AG20443 (cell line): Measurements from ENCODE around the gene SLC13A4.
"Not testable (repeated sequence)": the region's sequence is repeated elsewhere in the genome, so short reads cannot be mapped to it uniquely, and the experiment has no call there.

Source experiments
- DNase-seq: peaks from one replicate; pipeline ENCODE4 v3.0.0; 2012; ENCODE audit warnings: low spot score, mixed read lengths

Gene SLC13A4

DNA sequence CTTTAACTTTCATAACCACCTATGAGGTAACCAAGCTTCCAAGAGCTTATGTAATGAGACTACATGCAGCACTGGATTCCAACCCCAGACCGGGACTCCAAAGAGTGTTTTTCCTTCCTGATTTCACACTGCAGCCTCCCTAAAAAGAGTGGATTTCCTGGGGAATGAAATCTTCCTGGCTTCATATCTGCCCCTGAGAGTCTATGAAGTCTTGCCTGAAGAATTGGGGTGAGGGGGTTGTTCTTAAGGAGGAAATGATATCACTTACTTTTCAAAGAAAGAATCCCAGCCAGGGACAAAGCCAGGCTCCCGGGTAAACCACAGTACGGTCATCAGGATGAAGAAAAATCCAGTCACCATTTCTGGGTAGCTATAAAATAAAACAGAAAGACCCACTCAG lies 35.9 kb downstream of the SLC13A4 start:
- no peak for DNase-seq

DNA sequence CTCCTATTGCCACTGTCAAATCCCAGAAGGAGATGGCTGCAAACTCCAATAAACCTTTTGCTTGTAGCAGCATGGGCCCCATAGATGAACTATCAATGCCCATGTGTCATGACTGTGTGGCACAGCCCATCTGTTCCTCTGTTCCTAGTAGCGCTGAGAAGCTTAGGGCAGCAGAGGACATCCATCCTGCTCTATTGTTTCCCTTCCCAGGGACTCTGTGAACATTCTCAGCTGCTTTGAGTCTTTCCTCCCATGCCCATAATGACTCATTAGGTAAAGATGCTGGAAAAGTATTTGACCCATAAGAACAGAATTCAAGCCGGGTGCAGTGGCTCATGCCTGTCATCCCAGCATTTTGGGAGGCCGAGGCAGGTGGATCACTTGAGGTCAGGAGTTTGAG lies 37.4 kb downstream of the SLC13A4 start:
- peak; percentile 70 for DNase-seq

DNA sequence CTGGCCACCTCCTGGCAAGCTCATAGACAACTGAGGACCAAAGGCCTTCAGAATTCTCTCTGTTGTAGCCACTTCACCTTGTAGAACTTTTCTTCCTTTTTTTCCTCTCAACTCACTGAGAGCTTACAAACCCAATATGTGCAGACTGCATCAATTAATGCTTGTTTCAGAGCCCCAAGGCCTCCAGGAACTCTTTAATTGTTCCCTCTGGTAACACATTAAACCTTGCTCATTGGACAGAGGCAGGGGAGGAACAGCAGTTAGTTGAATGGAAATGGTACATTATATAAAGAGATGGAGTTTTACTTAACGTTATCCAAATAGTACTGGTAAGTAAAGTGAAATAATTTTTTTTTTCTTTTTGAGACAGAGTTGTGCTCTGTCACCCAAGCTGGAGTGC lies 40.5 kb downstream of the SLC13A4 start:
- DNase-seq = no peak

DNA sequence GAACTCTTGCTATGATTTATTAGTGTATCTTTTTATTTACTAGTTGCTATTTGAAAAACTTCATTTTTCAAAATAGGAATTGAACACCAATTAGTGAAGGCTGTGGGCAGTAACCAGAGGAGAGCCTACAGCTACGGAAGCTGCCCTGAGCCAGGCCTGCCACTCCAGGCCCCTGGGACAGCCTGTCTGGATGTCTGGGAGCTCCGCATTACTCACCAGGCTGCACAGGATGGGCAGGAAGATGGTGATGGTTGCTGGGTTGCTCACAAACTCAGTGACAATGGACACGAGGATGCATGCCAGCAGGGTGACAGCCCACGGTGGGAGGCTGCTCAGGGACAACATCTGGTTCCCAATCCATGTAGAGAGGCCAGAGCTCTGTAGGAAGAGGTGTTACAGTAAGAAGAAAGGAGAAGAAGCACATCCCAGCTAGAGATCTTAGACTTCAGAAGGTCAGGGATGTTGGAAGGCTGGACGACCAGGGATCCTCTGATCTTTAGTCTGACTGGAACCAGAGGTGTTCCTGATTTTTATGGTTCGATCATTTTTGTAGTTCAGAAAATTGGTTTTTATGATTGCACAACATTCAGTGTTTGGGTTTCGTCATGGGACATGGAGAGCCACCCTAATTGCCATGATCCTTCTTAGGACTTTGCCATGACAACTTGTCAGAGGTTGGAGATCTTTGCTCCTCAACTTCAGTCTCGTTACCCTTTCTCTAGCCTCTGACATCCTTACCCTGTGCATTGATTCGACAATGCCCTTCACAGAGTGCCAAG lies 42.5 kb downstream of the SLC13A4 start:
- DNase-seq = peak; percentile 52

DNA sequence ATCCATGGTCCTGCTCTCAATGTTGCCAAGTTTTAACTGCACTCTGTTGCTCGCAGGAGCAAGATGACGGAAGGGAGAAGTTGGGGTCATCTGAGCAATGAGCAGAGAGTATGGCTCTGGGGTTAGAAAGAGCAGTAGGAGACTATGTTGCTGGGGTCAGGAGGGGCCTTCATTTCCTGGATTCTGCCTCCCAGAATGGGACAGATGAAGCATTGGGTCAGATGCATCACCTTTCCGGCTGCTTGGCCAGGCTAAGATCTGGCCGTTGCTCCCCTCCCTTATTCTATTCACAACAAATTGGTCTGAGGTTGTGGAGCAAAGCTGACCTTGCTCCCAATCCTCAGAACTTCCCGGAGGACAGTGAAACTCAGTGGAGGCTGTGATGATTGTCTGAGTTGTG lies 43.3 kb downstream of the SLC13A4 start:
- no peak for DNase-seq

DNA sequence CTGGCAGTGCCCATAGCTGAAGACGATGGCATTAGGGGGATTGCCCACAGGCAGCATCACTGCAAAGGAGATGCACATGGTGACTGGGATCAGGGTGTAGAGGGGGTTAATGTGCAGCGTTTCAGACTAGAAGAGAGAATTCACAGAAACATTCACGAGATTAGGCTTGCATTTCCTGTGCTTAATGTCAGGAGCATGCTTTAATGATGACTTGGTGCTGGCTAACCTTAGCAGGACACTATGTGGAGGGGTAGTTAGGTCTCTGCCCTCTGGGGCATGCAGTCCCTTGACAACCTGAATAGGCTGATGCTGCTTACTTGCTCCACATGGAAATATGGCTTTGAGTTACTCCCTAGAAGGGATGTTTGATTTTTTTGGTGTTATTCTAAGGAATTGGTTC lies 43.9 kb downstream of the SLC13A4 start:
- DNase-seq = peak; percentile 38

DNA sequence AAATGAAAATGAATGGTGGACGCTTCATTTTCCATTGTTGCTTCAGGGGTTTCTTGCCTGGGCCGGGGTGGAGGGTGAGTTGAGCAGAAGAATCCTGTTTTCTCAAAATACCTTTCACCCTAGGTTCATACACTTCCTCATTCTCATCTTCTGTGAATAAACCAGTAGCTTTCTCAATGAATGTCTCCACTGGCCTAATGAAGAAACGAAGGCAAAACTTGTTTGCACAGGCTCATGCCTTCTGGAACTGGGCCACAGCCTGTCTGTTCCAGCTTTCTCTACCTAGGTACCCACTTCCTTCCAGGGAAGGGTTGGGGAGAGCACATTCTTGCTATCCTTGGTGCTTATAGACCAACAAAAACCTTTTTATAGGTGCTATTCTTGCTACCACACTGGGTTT lies 44.4 kb downstream of the SLC13A4 start:
- DNase-seq = no peak

DNA sequence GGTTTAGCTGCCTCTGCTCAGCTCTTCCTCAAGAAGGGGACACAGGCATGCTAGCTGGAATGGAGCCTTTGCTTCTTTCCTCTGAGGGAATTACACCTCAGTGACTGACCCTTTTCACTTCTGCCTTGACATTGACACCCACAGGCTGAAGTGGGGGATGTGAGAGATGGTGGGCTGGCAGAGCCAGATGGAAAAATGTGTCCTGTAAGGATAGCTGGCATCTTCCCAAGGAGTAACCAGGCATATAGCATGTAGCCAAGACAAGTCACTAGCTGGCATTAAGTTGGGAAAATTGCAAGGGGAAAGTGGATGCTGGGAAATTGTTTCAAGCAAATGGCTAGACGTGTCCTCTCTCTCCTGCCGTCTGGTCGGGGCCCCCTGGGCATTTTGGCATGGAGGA lies 45.8 kb downstream of the SLC13A4 start:
- no peak for DNase-seq

DNA sequence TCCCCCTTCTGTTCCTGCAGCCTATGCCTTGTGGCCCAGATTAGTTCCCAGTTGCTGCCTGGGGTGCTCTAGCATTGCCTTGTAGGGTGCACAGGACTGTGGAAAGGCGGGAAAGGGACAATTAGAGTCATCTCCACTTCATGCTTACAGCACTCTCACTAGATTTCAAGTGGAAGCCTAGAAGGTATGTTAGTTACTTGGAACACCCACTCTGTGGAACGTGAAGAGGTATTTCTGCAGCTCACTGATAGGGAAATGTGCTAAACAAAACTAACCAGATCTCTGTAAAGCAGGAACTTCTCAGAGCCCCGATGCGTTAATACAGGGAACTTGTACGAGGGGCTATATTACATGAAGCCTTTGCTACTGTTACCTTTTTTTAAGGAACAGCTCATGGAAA lies 46.2 kb downstream of the SLC13A4 start:
- no peak for DNase-seq

DNA sequence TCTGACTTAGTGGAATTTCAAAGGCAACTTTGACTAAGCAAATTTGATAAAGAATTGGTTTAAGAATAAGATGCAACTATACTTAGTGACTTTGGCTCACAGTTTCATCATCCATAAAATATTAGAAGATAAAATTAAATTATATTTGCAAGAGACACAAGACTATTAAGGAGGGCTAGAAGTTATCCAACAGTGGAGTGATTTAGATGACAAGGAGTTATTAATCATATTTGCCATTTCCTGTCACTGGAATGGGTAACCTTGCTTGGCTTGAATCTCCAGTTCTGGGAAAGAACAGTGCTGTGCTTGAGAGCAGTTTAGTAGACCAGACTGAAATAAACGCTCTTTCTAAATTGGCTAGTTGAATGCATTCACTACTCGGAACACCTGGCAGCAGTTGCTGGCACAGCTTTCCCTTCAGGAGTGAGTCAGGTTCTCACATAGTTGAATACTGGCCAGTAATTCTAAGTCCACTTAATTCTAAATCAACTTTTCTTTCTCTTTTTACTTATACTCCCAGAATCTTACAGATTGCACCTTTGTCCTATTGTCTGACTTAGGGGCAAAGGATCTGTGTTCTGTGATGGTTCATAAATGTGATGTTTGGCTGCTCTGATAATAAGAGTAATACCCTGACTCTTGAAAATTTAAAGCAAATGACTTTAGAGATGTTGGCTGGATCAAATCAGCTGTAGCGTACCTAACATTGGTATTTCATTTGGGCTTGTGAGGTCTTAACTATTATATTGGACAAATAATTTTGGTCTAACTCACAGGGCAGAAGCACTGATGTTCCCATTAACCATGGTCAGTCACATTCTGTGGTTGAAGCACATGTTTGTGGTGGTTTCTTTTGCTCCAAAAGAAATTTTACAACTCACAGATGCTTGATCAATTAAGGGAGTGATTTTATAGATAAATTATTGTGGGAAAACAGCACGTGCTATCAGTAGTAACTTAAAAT lies 49.1 kb downstream of the SLC13A4 start:
- DNase-seq = peak; percentile 41

DNA sequence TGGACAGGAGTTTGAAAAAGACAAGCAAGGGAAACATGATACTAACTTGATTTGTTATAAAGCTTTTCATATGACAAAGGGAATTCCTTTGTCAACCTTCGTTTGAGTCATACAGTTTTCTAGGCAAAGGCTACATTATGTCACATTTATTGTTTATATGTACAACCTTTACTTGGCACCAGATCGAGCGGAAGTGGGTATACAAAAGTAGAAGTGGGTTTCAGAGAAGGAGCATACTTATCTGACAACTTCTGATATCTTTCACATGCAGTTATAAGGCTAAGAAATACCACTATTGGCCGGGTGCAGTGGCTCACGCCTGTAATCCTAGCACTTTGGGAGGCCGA lies 54.7 kb downstream of the SLC13A4 start:
- DNase-seq = peak; percentile 29

DNA sequence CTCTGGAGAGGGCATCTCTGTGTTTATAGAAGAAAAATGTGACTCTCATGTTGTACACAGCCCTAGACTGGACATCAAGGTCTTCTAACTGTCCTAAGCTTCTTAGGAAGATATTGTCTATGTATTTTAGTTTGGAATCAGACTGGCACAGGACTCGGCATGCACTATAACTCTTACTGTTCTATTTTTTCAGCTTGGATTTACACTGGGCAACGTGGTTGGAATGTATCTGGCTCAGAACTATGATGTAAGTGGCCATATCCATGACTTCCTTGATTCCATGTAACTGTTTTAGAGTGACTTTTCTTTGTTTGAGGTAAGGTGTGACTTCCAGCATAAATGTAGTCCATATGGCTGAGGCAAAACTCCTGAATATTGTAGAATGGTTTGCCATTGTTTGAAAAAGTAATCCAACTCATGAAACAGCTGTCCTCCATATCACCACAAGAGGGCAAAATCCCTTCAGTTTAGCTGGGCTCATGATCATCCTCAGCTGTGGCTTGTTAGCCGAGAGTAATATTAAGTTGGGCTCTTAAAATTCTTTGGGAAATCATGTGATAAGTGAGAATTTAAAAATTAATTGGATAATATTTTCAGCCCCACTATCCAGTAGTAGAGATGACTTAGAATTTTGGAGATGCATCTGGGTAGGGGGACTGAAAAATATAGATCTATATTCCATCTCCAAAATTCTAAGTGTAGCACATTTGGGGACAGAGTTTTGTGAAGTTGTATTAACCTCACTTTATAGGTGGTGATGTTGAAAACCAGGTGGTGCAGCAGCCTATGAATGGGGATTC lies 55.2 kb downstream of the SLC13A4 start:
- DNase-seq = peak; percentile 71

DNA sequence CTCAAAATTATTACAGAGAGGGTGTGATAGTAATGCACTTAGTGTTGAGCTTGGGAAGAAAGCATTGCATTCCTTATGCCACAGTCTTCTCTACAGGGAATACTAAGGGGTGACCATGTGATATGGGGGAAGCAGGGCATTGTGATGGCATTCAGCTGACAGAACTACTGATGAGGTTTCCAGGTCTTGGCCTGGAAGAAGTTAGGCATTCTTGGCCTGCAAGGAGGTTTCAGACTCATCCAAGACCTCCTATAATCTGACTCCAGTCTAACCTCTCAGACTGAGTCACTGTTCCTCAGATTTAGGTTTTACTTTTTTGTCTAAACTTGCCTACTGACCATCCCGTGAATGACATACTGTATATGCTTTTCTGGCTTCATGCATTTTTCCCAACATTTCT lies 57.8 kb downstream of the SLC13A4 start:
- DNase-seq = peak; percentile 64

DNA sequence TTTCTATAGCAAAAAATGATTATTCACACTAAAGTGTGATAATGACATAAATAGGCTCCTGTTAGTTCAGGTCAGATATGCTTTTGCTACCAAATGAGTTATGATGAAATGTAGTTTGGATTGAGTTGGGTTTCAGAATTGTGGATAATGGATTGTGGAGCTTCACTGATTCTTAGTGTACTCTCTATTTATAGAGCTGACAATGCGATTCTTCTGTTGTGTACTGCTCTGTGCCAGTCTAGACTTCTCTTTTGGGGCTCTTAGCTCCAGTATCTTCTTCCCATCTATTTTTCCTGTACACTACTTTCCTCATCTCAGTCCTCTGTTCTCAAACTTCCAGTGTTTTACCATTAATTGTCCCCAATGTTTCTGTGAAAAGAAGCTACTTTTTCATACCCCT lies 58.2 kb downstream of the SLC13A4 start:
- no peak for DNase-seq

DNA sequence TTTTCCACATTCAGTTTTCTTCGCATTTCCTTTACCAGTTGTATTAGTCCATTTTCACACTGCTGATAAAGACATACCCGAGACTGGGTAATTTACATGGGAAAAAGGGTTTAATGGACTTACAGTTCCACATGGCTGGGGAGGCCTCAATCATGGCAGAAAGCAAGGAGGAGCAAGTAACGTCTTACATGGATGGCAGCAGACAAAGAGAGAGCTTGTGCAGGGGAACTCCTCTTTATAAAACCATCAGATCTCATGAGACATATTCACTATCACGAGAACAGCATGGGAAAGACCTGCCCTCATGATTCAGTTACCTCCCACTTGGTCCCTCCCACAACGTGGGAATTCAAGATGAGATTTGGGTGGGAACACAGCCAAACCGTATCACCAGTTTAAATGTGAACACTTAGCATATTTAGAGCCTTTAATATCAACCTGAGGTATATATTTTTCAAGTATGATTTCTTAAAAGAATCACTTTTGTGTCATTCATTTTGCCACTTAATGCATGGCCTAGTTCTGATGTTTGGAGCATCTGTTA lies 59.1 kb downstream of the SLC13A4 start:
- not testable (repeated sequence) for DNase-seq

DNA sequence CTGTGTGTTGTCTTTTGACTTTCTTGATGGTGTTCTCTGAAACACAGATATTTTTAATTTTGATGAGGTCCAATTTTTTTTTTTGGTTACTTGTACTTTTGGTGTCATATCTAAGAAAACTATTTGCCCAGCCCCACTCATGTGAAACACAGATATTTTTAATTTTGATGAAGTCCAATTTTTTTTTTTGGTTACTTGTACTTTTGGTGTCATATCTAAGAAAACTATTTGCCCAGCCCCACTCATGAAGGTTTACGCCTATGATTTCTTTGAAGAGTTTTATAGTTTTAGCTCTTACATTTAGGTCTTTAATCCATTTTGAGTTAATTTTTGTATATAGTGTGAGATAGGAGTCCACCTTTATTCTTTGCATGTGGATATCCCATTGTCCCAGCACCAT lies 60.4 kb downstream of the SLC13A4 start:
- not testable (repeated sequence) for DNase-seq

DNA sequence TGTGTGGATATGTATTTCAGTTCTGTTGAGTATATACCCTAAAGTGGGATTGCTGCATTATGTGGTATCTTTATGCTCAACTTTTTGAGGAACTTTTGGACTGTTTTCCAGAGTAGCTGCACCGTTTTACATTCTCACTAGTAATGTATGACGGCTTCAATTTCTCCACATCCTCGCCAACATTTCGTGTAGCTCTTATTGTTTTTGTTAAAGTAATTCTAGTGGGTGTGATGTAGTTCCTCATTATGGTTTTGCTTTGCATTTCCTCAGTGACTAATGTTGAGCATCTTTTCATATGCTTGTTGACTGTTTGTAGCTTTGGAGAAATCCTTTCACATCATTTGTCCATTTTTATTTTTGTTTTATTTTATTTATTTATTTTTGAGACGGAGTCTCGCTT lies 61.1 kb downstream of the SLC13A4 start:
- DNase-seq = no peak

DNA sequence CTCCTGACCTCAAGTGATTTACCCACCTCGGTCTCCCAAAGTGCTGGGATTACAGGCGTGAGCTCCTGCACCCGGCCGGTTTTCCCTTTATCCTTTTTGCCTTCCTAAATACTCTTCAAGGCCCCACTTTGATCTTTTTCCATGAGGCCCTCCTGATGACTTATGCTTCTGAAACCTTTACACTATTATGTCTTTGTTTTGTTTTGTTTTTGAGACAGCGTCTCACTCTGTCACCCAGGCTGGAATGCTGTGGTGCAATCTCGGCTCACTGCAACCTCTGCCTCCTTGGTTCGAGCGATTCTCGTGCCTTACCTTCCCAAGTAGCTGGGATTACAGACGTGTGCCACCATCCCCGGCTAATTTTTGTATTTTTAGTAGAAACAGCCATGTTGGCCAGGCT lies 61.8 kb downstream of the SLC13A4 start:
- DNase-seq = no peak

DNA sequence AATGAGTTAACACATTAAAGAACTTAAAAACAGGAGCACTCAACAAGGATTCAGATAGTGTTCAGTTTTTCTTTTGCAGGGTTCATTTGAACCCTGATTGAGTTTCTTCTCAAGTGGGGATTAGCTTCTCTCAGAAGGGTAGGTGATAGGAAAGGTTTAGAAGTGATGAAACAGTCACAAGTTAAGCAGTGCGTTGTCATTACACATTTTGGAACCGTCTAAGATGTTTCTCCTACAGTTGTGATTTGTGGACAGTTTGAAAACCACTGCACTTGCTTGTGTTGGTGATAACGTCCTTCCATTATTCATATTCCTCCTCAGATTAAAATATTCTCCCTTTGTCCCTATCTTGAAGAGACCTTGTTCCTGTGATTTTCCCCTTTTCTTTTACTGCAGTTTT lies 62.9 kb downstream of the SLC13A4 start:
- no peak for DNase-seq

DNA sequence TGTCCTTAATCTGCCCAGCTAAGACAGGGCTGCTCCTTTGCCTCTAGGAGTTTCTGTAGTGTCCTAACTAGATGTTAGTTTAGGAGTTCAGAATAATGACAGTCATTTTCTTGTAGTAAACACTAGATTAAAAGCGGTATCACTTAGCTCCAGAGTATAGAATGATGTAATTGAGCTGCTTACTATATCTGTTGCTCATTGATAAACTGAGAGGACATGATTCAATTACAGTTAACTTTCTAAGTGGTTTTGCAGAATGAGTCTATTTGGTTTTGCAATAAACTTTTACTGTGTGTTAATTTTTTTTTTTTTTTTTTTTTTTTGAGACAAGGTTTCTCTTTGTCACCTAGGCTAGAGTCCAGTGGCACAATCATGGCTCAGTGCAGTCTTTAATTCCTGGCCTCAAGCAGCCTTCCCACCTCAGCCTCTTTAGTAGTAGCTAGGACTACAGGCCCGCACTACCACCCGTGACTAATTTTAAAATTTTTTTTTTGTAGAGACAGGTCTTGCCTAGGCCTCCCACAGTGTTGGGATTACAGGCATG lies 63.9 kb downstream of the SLC13A4 start:
- no peak for DNase-seq

DNA sequence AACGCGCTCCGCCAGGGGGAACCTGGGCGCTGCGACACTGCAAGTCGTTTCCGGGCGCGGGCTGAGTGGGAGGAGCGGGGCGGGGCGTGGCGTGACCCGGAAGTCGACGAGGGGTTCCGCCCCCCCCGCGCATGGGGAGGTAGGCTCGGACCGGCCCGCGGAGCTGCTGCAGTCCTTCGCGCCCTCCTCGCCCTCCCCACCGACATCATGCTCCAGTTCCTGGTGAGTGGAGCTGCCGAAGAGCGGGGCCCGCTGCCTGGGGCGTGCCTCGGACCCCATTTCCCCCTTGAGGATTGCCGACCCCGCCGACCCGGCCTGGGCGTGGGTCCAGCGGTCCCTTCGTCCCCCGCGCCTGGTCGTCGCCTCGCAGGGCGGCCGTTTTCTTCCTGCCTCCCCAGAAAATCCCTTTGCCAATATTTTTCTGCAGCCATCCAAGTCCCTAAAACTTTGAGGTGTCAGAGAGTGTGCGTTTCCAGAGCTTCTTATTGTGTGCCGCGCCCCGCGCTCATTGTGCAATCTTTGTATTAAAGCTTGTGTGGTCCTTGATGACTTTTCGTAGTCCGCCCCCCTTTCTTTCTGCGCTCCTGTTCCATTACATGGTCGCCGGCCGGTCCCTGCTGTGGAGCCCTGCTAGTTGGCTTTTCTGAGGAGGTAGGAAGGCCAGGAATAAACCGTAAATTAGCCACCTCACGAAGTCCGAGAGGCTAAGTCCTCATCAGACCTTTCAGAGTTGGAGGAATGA lies 65.4 kb downstream of the SLC13A4 start, which contains the start of gene STMP1:
STMP1 (plus strand) TSS at position 142 of the 742 bp plus-strand sequence.
- DNase-seq = peak; percentile 98
